GM12873 (cell line): ENCODE measurements around the gene NAV2.

Experiments
- CTCF ChIP-seq: IDR thresholded peaks from 2 replicates; pipeline ENCODE4 v1.5.1; 2012; ENCODE audit warnings: low read depth, mild to moderate bottlenecking, moderate library complexity, low read length, control low read depth; ENCODE audit not compliant: insufficient read depth; ENCODE audit errors: missing control alignments

NAV2 gene

GRCh38 chr11:20070459-20070858 is 357.8 kb downstream of the NAV2 start:
- no peak for TF ChIP-seq CTCF

GRCh38 chr11:20075627-20076026 is 363.0 kb downstream of the NAV2 start:
- no peak for TF ChIP-seq CTCF

- no peak for TF ChIP-seq CTCF
These were observed 366.2 kb downstream of the NAV2 start for GRCh38 chr11:20078846-20079245.

- no peak for TF ChIP-seq CTCF
These were observed 367.5 kb downstream of the NAV2 start for GRCh38 chr11:20080032-20080685.

- TF ChIP-seq CTCF, result no peak
These were observed 368.7 kb downstream of the NAV2 start for GRCh38 chr11:20081336-20081735.

GRCh38 chr11:20084921-20085814 is 372.5 kb downstream of the NAV2 start:
- no peak for TF ChIP-seq CTCF

GRCh38 chr11:20085918-20086317 is 373.3 kb downstream of the NAV2 start:
- TF ChIP-seq CTCF, result no peak
